Measurements from ENCODE around the gene TNFRSF12A. TPM values are rescaled to one million over a fixed set of nuclear protein-coding genes. Genes with fewer than 3 reads are reported as not detected.
"Not testable (repeated sequence)": the region's sequence is repeated elsewhere in the genome, so short reads cannot be mapped to it uniquely, and the experiment has no call there.

Gene TNFRSF12A
- total RNA-seq, 2 donors from 2014 or later, result 37.8 to 43.5 TPM

DNA sequence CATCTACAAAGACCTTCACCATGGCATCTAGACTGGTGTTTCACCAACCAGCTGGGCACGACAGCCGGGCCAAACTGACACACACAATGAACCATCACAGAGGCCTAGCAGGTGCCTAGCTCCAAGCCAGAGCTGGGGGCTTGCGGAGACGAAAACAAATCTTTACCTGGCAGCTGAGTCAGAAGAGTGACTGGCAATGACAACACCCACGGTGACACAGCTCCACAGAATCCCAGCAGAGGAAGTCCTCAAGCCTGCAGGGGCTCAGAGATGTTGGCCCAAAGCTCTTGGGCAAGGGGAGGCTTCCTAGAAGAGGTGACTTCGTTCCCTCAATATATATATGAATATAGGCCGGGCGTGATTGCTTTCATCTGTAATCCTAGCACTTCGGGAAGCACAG, 31.3 kb downstream of the TNFRSF12A start:
- Histone ChIP-seq H3K9me3 (ENCODE audit: control insufficient read depth, low read length) (no peaks in the 10 kb centered on the region), H3K27ac (ENCODE audit: low read depth, low read length) (no peak overlapping the region), H3K4me1 (ENCODE audit: control insufficient read depth, insufficient read depth, low read length) (no peaks in the 10 kb centered on the region), H3K4me3 (ENCODE audit: low read length) (no peak overlapping the region), H3K36me3 (ENCODE audit: control insufficient read depth, insufficient read depth, low read length) (no peaks in the 10 kb centered on the region), H3K27me3 (ENCODE audit: control insufficient read depth, insufficient read depth, low read length, poor library complexity, severe bottlenecking) (peaks cover 21% of the 10 kb centered on the region), H3K9ac (ENCODE audit: extremely low read depth, low read length, poor library complexity, severe bottlenecking) (no peak overlapping the region)
- no peak for DNase-seq
- Mint-ChIP-seq H3K4me1 (peaks cover 2% of the 10 kb centered on the region), H3K9me3 (no peaks in the 10 kb centered on the region), H3K4me3 (no peak overlapping the region), H3K27me3 (ENCODE audit: insufficient read depth) (peaks cover 60% of the 10 kb centered on the region), H3K27ac (no peak overlapping the region), H3K36me3 (ENCODE audit: low read depth) (peaks cover 16% of the 10 kb centered on the region)
- 84% methylated on average over 8 to 9 of the region's 9 CpGs for WGBS, 2 experiments (ENCODE audit: insufficient coverage in 1 of 2, insufficient read length in 1 of 2)
- TF ChIP-seq, protein P1, sequence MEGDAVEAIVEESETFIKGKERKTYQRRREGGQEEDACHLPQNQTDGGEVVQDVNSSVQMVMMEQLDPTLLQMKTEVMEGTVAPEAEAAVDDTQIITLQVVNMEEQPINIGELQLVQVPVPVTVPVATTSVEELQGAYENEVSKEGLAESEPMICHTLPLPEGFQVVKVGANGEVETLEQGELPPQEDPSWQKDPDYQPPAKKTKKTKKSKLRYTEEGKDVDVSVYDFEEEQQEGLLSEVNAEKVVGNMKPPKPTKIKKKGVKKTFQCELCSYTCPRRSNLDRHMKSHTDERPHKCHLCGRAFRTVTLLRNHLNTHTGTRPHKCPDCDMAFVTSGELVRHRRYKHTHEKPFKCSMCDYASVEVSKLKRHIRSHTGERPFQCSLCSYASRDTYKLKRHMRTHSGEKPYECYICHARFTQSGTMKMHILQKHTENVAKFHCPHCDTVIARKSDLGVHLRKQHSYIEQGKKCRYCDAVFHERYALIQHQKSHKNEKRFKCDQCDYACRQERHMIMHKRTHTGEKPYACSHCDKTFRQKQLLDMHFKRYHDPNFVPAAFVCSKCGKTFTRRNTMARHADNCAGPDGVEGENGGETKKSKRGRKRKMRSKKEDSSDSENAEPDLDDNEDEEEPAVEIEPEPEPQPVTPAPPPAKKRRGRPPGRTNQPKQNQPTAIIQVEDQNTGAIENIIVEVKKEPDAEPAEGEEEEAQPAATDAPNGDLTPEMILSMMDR (conservative IDR thresholded peaks at IDR 0.05), result no peak

DNA sequence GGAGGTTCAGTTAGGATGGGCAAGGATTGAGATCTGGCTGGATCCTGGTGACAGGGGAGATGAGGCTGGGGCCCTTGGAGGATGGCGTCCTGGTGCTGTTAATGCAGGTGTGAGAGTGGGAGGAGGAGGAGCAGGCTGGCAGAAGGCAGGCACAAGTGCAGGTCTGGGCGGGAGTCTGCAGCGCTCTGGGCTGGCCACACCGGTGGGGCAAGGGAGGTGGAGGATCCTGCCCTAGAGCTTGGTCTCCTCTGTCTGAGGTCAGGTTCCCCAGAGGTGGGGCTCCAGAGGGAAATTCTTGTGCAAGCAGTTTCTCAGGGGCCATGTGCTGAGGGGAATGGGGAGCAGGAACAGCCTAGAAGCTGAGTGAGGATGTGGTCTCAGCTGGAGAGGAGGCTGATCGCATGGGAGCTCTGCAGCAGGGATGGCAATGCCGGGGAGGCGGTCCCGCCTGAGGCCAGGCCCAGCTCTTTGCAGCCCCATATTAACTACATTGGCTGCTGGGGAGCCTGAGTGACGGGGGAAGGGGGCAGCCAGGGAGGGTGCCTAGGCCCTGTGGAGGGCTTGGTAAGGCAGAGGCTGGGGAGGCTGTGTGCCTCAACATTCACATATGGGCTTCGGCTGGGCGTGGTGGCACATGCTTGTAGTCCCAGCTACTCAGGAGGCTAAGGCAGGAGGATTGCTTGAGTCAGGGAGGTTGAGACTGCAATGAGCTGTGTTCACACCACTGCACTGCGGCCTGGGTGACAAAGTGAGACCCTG, 32.6 kb downstream of the TNFRSF12A start:
- H3K27me3 ChIP-seq (ENCODE audit: control insufficient read depth, insufficient read depth, low read length, poor library complexity, severe bottlenecking); DNase-seq; H3K4me3 ChIP-seq (ENCODE audit: low read length); H3K9me3 ChIP-seq (ENCODE audit: control insufficient read depth, low read length); H3K9ac ChIP-seq (ENCODE audit: extremely low read depth, low read length, poor library complexity, severe bottlenecking); H3K27ac ChIP-seq (ENCODE audit: low read depth, low read length); H3K27ac Mint-ChIP-seq; H3K4me1 Mint-ChIP-seq; H3K9me3 Mint-ChIP-seq; H3K4me3 Mint-ChIP-seq; H3K36me3 ChIP-seq (ENCODE audit: control insufficient read depth, insufficient read depth, low read length); H3K4me1 ChIP-seq (ENCODE audit: control insufficient read depth, insufficient read depth, low read length): not testable (repeated sequence)
- Mint-ChIP-seq H3K36me3 (ENCODE audit: low read depth) (peaks cover 18% of the 10 kb centered on the region), H3K27me3 (ENCODE audit: insufficient read depth) (peaks cover 57% of the 10 kb centered on the region)
- 92 to 100% methylated on average over 1 to 10 of the region's 12 CpGs for WGBS, 2 experiments (ENCODE audit: insufficient coverage in 1 of 2, insufficient read length in 1 of 2)

DNA sequence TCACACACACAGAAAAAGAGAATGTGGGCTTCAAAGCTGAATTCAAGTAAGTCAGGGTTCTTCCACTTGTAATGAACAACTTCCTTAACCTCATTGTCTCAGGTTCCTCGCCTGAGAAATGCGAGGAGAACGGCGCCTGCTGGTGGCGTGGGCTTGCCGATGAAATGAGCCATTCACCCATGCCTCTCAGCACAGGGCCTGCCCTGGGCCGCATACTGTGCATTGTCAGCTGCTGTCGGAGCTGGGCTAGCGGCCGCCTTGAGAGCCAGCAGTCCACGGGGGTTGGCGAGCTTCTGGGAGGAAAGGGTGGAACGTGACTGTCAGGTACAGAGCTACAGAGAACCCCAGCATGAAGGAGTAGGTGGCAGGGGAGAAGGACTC, 33.2 kb downstream of the TNFRSF12A start:
- not testable (repeated sequence) for H3K4me3 Mint-ChIP-seq; H3K27me3 ChIP-seq (ENCODE audit: control insufficient read depth, insufficient read depth, low read length, poor library complexity, severe bottlenecking); H3K36me3 ChIP-seq (ENCODE audit: control insufficient read depth, insufficient read depth, low read length); H3K27ac Mint-ChIP-seq; H3K4me1 ChIP-seq (ENCODE audit: control insufficient read depth, insufficient read depth, low read length); H3K4me3 ChIP-seq (ENCODE audit: low read length); H3K9me3 Mint-ChIP-seq; H3K9ac ChIP-seq (ENCODE audit: extremely low read depth, low read length, poor library complexity, severe bottlenecking); H3K27ac ChIP-seq (ENCODE audit: low read depth, low read length); H3K4me1 Mint-ChIP-seq; H3K9me3 ChIP-seq (ENCODE audit: control insufficient read depth, low read length); DNase-seq
- WGBS, 2 experiments (ENCODE audit: insufficient coverage in 1 of 2, insufficient read length in 1 of 2), result 86 to 93% methylated on average over 4 to 9 of the region's 13 CpGs
- Mint-ChIP-seq H3K27me3 (ENCODE audit: insufficient read depth) (peaks cover 51% of the 10 kb centered on the region), H3K36me3 (ENCODE audit: low read depth) (peaks cover 18% of the 10 kb centered on the region)
- TF ChIP-seq, protein P1 (conservative IDR thresholded peaks at IDR 0.05), result peak; percentile 24
